Measurements from ENCODE around the gene PLA2G1B. TPM values are rescaled to one million over a fixed set of nuclear protein-coding genes. Genes with fewer than 3 reads are reported as not detected.

The PLA2G1B gene
- total and polyA plus RNA-seq, 10 donors: 0.29 to 1.9 (median 0.95) TPM; not detected in 4

DNA sequence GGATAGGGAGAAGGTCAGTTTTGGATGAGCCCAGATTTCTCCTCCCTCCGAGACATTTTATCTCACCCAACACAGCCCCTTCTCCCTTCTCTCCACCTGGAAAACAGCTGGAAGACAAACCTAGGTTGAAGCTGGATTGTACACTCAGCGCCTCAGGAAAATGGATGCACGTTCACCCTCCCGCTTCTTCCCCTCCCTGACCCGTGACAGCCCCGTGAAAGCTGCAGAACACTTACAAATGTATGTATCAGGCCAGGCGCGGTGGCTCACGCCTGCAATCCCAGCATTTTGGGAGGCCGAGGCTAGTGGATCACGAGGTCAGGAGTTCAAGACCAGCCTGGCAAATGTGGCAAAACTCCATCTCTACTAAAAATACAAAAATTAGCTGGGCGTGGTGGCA lies 40.1 kb downstream of the PLA2G1B start:
- H3K9me3 ChIP-seq: no peaks in the 10 kb centered on the region
- intact Hi-C loops (cut with DNase I; ENCODE audit: low total_unique reads): no loop called here
- no peaks in the 10 kb centered on the region for H3K27me3 ChIP-seq (replicated peaks in 1 of 7)
- no peak overlapping the region for H3K27ac ChIP-seq
- peaks cover 0 to 22% (median 10%) of the 10 kb centered on the region in 6 donors for H3K4me1 ChIP-seq
- no peak for DNase-seq
- TF ChIP-seq POLR2A (IDR thresholded peaks at IDR 0.05) (no peak), POLR2AphosphoS5 (IDR thresholded peaks at IDR 0.05) (no peak)
- TF ChIP-seq, protein P1, sequence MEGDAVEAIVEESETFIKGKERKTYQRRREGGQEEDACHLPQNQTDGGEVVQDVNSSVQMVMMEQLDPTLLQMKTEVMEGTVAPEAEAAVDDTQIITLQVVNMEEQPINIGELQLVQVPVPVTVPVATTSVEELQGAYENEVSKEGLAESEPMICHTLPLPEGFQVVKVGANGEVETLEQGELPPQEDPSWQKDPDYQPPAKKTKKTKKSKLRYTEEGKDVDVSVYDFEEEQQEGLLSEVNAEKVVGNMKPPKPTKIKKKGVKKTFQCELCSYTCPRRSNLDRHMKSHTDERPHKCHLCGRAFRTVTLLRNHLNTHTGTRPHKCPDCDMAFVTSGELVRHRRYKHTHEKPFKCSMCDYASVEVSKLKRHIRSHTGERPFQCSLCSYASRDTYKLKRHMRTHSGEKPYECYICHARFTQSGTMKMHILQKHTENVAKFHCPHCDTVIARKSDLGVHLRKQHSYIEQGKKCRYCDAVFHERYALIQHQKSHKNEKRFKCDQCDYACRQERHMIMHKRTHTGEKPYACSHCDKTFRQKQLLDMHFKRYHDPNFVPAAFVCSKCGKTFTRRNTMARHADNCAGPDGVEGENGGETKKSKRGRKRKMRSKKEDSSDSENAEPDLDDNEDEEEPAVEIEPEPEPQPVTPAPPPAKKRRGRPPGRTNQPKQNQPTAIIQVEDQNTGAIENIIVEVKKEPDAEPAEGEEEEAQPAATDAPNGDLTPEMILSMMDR (IDR thresholded peaks at IDR 0.05 in 8 of 11, conservative IDR thresholded peaks at IDR 0.05 in 3 of 11): no peak
- no peak overlapping the region for H3K4me3 ChIP-seq
- no peaks in the 10 kb centered on the region for H3K36me3 ChIP-seq
- WGBS, 5 donors: 79 to 92% (median 86%) methylated on average over 12 of the region's 12 CpGs

DNA sequence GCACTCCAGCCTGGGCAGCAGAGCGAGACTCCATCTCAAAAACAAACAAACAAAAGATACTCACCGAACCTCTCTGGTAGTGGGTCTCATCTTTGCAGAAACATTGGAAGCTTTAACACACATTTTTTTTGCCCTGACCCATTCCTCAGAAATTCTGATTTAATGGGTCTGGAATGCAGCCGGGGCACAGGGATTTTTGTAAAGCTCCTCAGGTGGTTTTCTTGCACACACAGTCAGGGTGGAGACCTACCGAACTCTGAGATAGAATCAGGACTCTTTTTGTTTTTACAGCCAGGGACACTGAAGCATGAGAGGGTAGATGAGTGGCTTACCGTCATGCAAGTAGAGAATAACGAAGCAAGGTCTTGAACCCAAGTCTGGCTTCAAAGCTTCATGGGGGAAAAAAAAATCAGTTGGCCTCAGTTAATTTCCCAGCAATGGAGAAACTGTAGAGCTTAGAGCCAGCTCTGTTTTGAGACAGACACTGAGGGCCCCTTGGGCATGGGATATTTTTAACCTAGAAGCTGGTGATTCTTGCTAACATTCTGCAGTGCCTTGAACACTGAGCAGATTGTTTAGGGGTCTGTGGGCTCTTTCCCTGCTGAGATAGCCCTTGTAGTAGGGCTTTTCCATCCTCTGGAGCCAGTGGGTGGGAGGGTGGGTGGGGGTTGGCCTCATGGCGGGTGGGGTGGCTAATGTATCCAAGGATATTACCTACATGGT lies 40.6 kb downstream of the PLA2G1B start:
- H3K27me3 ChIP-seq (replicated peaks in 1 of 7): no peaks in the 10 kb centered on the region
- WGBS, 5 donors: 74 to 90% (median 86%) methylated on average over 7 of the region's 7 CpGs
- no peak overlapping the region for H3K27ac ChIP-seq
- intact Hi-C loops (cut with DNase I; ENCODE audit: low total_unique reads): no loop called here
- DNase-seq: no peak
- TF ChIP-seq, protein P1 (IDR thresholded peaks at IDR 0.05 in 8 of 11, conservative IDR thresholded peaks at IDR 0.05 in 3 of 11): no peak
- no peak for TF ChIP-seq POLR2AphosphoS5 (IDR thresholded peaks at IDR 0.05)
- TF ChIP-seq POLR2A (IDR thresholded peaks at IDR 0.05): no peak
- no peaks in the 10 kb centered on the region for H3K9me3 ChIP-seq
- H3K36me3 ChIP-seq: no peaks in the 10 kb centered on the region
- no peak overlapping the region for H3K4me3 ChIP-seq
- peaks cover 0 to 19% (median 9%) of the 10 kb centered on the region in 6 donors for H3K4me1 ChIP-seq

DNA sequence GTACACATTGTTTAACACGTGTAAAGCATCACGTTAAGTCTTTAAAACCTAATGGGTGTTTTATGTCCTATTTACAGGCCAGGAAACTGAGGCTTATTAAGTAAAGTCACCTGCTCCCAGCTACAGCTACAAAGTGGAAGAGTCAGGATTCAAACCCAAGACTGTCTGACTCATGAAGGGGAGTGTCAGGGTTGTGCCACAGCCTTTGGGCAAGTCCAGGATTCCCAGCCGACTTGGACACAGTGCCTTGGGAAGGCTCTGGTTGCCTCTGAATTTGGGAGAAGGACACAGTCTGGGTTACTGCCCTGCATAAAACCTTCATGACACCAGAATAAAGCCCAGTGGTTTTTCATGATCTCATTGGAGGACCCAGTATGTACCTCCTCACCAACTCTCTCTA lies 43.2 kb downstream of the PLA2G1B start:
- Histone ChIP-seq H3K27ac (no peak overlapping the region), H3K4me3 (no peak overlapping the region), H3K4me1 (no peaks in the 10 kb centered on the region), H3K36me3 (no peaks in the 10 kb centered on the region), H3K9me3 (no peaks in the 10 kb centered on the region), H3K27me3 (replicated peaks in 1 of 7) (peaks cover 0 to 7% (median 0%) of the 10 kb centered on the region in 7 donors)
- intact Hi-C loops (cut with DNase I; ENCODE audit: low total_unique reads): no loop called here
- no peak for DNase-seq
- TF ChIP-seq, protein P1 (IDR thresholded peaks at IDR 0.05 in 8 of 11, conservative IDR thresholded peaks at IDR 0.05 in 3 of 11): no peak
- TF ChIP-seq POLR2A (IDR thresholded peaks at IDR 0.05): no peak
- TF ChIP-seq POLR2AphosphoS5 (IDR thresholded peaks at IDR 0.05): no peak
- WGBS, 5 donors: 85 to 98% (median 90%) methylated on average over 2 to 3 of the region's 3 CpGs

DNA sequence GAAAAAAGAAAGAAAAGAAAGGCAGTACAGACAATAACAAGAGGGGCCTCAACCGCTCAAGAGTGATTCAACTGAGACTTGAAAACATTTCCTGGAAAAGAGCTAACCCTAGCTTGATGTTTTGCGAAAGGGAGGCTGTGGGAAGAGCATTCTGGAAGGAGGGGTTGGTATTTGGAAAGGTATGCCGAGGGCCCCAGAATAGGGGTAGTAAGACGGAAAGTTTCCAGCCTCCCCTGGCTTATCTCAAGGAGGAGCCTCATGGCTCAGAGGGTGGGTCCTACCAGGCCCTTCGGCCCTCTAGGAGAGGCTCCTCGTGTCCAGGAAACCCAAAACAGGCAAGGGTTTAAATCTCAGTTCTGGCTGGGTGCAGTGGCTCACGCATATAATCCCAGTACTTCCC lies 44.3 kb downstream of the PLA2G1B start:
- no peak overlapping the region for H3K4me3 ChIP-seq
- H3K36me3 ChIP-seq: no peaks in the 10 kb centered on the region
- H3K4me1 ChIP-seq: no peaks in the 10 kb centered on the region
- H3K27me3 ChIP-seq (replicated peaks in 1 of 7): peaks cover 0 to 7% (median 0%) of the 10 kb centered on the region in 7 donors
- DNase-seq: no peak
- peaks cover 0 to 1% (median 0%) of the 10 kb centered on the region in 8 donors for H3K9me3 ChIP-seq
- H3K27ac ChIP-seq: no peak overlapping the region
- intact Hi-C loops (cut with DNase I; ENCODE audit: low total_unique reads): no loop called here
- TF ChIP-seq, protein P1 (IDR thresholded peaks at IDR 0.05 in 8 of 11, conservative IDR thresholded peaks at IDR 0.05 in 3 of 11): no peak
- TF ChIP-seq POLR2A (IDR thresholded peaks at IDR 0.05) (no peak), POLR2AphosphoS5 (IDR thresholded peaks at IDR 0.05) (no peak)
- WGBS, 5 donors: 78 to 92% (median 85%) methylated on average over 7 of the region's 7 CpGs
